HEK293T (cell line): Measurements from ENCODE around the gene RBM20.

Source experiments
- FOXA1 ChIP-seq: fragments of 450-650 bp; IDR thresholded peaks from 2 replicates; pipeline ENCODE4 v1.6.1; 2016; ENCODE audit warnings: mild to moderate bottlenecking
- FOXM1 ChIP-seq: fragments of 450-650 bp; IDR thresholded peaks from 2 replicates; pipeline ENCODE4 v1.6.1; 2017; ENCODE audit warnings: mild to moderate bottlenecking, borderline replicate concordance
- SP1 ChIP-seq: fragments of 450-650 bp; IDR thresholded peaks from 2 replicates; pipeline ENCODE4 v1.6.1; 2017

GRCh38 chr10:110657973-110658691 is 14.0 kb downstream of the RBM20 start:
- TF ChIP-seq FOXM1, result no peak
- no peak for TF ChIP-seq SP1
- TF ChIP-seq FOXA1, result no peak
